IMR-90 (cell line): ENCODE measurements around the gene NT5C1B. TPM values are rescaled to one million over a fixed set of nuclear protein-coding genes. Genes with fewer than 3 reads are reported as not detected.

ENCODE experiments used
- ATAC-seq: fragments of 200-7000 bp; cut with Tn5 transposase; 2 replicates; pipeline ENCODE4 v1.9.1; 2020; ENCODE audit warnings: low read depth, mild to moderate bottlenecking, moderate library complexity
- BruUV-seq: library from RNA; stranded (reverse); fragments of 400-500 nt; replicated peaks from 2 replicates; lab custom pipeline; 2021; lab: Mats Ljungman, UMichigan
- CTCF ChIA-PET: fragments of 300-600 bp; formaldehyde crosslinking; extraction: SDS; loops from one replicate; lab custom pipeline; 2021; ENCODE audit warnings: antibody characterized with exemption; lab: Yijun Ruan, JAX
- POLR2A ChIA-PET: fragments of 300-600 bp; sonication (Branson Sonifier 250); formaldehyde crosslinking; loops from one replicate; lab custom pipeline; 2022; ENCODE audit warnings: antibody characterized with exemption; ENCODE audit not compliant: unreplicated experiment; lab: Charles Lee
- DNase-seq: peaks from one replicate; pipeline ENCODE4 v3.0.0; 2013
- H2AFZ ChIP-seq: replicated peaks from 2 replicates; pipeline ENCODE3; 2013; ENCODE audit warnings: low read length, mild to moderate bottlenecking; ENCODE audit not compliant: poor library complexity
- H2AK5ac ChIP-seq: 2 replicates; pipeline ENCODE4 v1.6.1; 2013; ENCODE audit warnings: low read depth, low read length, inconsistent platforms
- H2AK9ac ChIP-seq: replicated peaks from 2 replicates; pipeline ENCODE3; 2013; ENCODE audit warnings: mild to moderate bottlenecking, low read depth, low read length, moderate library complexity; ENCODE audit not compliant: poor library complexity
- H2BK120ac ChIP-seq: 2 replicates; pipeline ENCODE4 v1.6.1; 2013; ENCODE audit warnings: low read depth, low read length, inconsistent platforms
- H2BK15ac ChIP-seq: 3 replicates; pipeline ENCODE4 v1.6.1; 2013; ENCODE audit warnings: low read depth, low read length, inconsistent platforms
- H2BK20ac ChIP-seq: 2 replicates; pipeline ENCODE4 v1.6.1; 2013; ENCODE audit warnings: low read depth, mild to moderate bottlenecking, inconsistent platforms, low read length, moderate library complexity
- H2BK5ac ChIP-seq: 2 replicates; pipeline ENCODE4 v1.6.1; 2013; ENCODE audit warnings: mild to moderate bottlenecking, low read depth, low read length, inconsistent platforms; ENCODE audit not compliant: poor library complexity, severe bottlenecking
- H3K14ac ChIP-seq: replicated peaks from 2 replicates; pipeline ENCODE4 v1.6.1; 2013; ENCODE audit warnings: low read depth, low read length, inconsistent platforms
- H3K18ac ChIP-seq: 2 replicates; pipeline ENCODE4 v1.6.1; 2013; ENCODE audit warnings: low read depth, low read length, control low read depth
- H3K23ac ChIP-seq: 2 replicates; pipeline ENCODE4 v1.6.1; 2013; ENCODE audit warnings: low read depth, low read length, inconsistent platforms
- H3K27ac ChIP-seq: 2 replicates; pipeline ENCODE4 v1.5.1; 2013; ENCODE audit warnings: mild to moderate bottlenecking, control low read depth, low read length; ENCODE audit not compliant: insufficient read depth
- H3K27me3 ChIP-seq: 2 replicates; pipeline ENCODE4 v1.6.1; 2013; ENCODE audit warnings: low read length; ENCODE audit not compliant: control insufficient read depth, insufficient read depth
- H3K36me3 ChIP-seq: 2 replicates; pipeline ENCODE4 v1.6.1; 2013; ENCODE audit warnings: low read length, mixed read lengths; ENCODE audit not compliant: control insufficient read depth, insufficient read depth
- H3K4ac ChIP-seq: 2 replicates; pipeline ENCODE4 v1.6.1; 2013; ENCODE audit warnings: low read depth, low read length, inconsistent platforms
- H3K4me1 ChIP-seq: 2 replicates; pipeline ENCODE4 v1.6.1; 2013; ENCODE audit warnings: low read length, mixed read lengths; ENCODE audit not compliant: control insufficient read depth, insufficient read depth
- H3K4me2 ChIP-seq: 2 replicates; pipeline ENCODE4 v1.6.1; 2013; ENCODE audit warnings: low read depth, mild to moderate bottlenecking, control low read depth, low read length, moderate library complexity
- H3K4me3 ChIP-seq: 2 replicates; pipeline ENCODE4 v1.5.1; 2013; ENCODE audit warnings: low read depth, mild to moderate bottlenecking, control low read depth, low read length, moderate library complexity; ENCODE audit not compliant: insufficient read depth
- H3K56ac ChIP-seq: 2 replicates; pipeline ENCODE4 v1.6.1; 2013; ENCODE audit warnings: low read length, inconsistent platforms; ENCODE audit not compliant: insufficient read depth; ENCODE audit errors: extremely low read depth
- H3K79me1 ChIP-seq, 2 experiments: 2 replicates each; pipeline ENCODE4 v1.6.1; 2013; ENCODE audit warnings: low read length in 2 of 2, inconsistent platforms in 1 of 2, low read depth in 1 of 2
- H3K9ac ChIP-seq: 2 replicates; pipeline ENCODE4 v1.6.1; 2013; ENCODE audit warnings: low read depth, low read length, control low read depth
- H3K9me1 ChIP-seq: 2 replicates; pipeline ENCODE4 v1.6.1; 2013; ENCODE audit warnings: low read length, inconsistent platforms; ENCODE audit not compliant: insufficient read depth
- H3K9me3 ChIP-seq: 2 replicates; pipeline ENCODE4 v1.6.1; 2013; ENCODE audit warnings: low read length; ENCODE audit not compliant: control insufficient read depth, insufficient read depth
- H4K20me1 ChIP-seq: 2 replicates; pipeline ENCODE4 v1.6.1; 2013; ENCODE audit warnings: low read length, inconsistent platforms; ENCODE audit not compliant: insufficient read depth
- H4K5ac ChIP-seq: 2 replicates; pipeline ENCODE4 v1.6.1; 2013; ENCODE audit warnings: mild to moderate bottlenecking, low read depth, low read length, control low read depth
- H4K8ac ChIP-seq, 2 experiments: 2 replicates each; pipeline ENCODE4 v1.6.1; 2013; ENCODE audit warnings: low read depth in 2 of 2, low read length in 2 of 2, control low read depth in 1 of 2, inconsistent platforms in 1 of 2
- H4K91ac ChIP-seq: 2 replicates; pipeline ENCODE4 v1.6.1; 2013; ENCODE audit warnings: low read depth, low read length, inconsistent platforms; ENCODE audit not compliant: insufficient read depth
- CEBPB ChIP-seq: IDR thresholded peaks from 2 replicates; pipeline ENCODE4 v1.6.1; 2012; ENCODE audit warnings: low read depth, low read length, improper control_type of control experiment
- CHD1 ChIP-seq: IDR thresholded peaks from 2 replicates; pipeline ENCODE4 v1.6.1; 2012; ENCODE audit warnings: low read depth, low read length, improper control_type of control experiment
- CTCF ChIP-seq: conservative IDR thresholded peaks from 2 replicates; pipeline ENCODE4 v1.5.1; 2012; ENCODE audit warnings: mild to moderate bottlenecking, low read depth, low read length, improper control_type of control experiment
- ELK1 ChIP-seq: fragments of 150-350 bp; IDR thresholded peaks from 2 replicates; pipeline ENCODE4 v1.6.1; 2016; ENCODE audit warnings: low read depth, mild to moderate bottlenecking, low read length, moderate library complexity, borderline replicate concordance
- FOS ChIP-seq: fragments of 150-350 bp; IDR thresholded peaks from 2 replicates; pipeline ENCODE4 v1.6.1; 2016; ENCODE audit warnings: low read depth, low read length
- MAFK ChIP-seq: IDR thresholded peaks from 2 replicates; pipeline ENCODE4 v1.6.1; 2012; ENCODE audit warnings: low read depth, low read length, improper control_type of control experiment
- MAZ ChIP-seq: IDR thresholded peaks from 2 replicates; pipeline ENCODE4 v1.6.1; 2012; ENCODE audit warnings: low read depth, mild to moderate bottlenecking, low read length, improper control_type of control experiment, moderate library complexity, borderline replicate concordance
- MXI1 ChIP-seq: IDR thresholded peaks from 2 replicates; pipeline ENCODE4 v1.6.1; 2012; ENCODE audit warnings: low read depth, mild to moderate bottlenecking, low read length, moderate library complexity, borderline replicate concordance
- NFE2L2 ChIP-seq: fragments of 150-350 bp; IDR thresholded peaks from 2 replicates; pipeline ENCODE4 v1.6.1; 2016; ENCODE audit warnings: low read depth, mild to moderate bottlenecking, low read length
- POLR2A ChIP-seq: IDR thresholded peaks from 2 replicates; pipeline ENCODE4 v1.6.1; 2012; ENCODE audit warnings: mild to moderate bottlenecking, low read depth, low read length
- RAD21 ChIP-seq: IDR thresholded peaks from 2 replicates; pipeline ENCODE4 v1.6.1; 2012; ENCODE audit warnings: low read length, improper control_type of control experiment
- RCOR1 ChIP-seq: IDR thresholded peaks from 2 replicates; pipeline ENCODE4 v1.6.1; 2012; ENCODE audit warnings: mild to moderate bottlenecking, low read length, improper control_type of control experiment; ENCODE audit not compliant: insufficient replicate concordance
- RFX5 ChIP-seq: IDR thresholded peaks from 2 replicates; pipeline ENCODE4 v1.8.0; 2012; ENCODE audit warnings: low read depth, mild to moderate bottlenecking, low read length, moderate library complexity
- SMC3 ChIP-seq: fragments of 150-350 bp; IDR thresholded peaks from 2 replicates; pipeline ENCODE4 v1.6.1; 2016; ENCODE audit warnings: low read depth, mild to moderate bottlenecking, antibody characterized with exemption, low read length, moderate library complexity
- USF2 ChIP-seq: fragments of 150-350 bp; IDR thresholded peaks from 2 replicates; pipeline ENCODE4 v1.6.1; 2017; ENCODE audit warnings: mild to moderate bottlenecking, antibody characterized with exemption, low read length, low read depth
- WGBS, 2 experiments: methylation state at CpG; one replicate each; pipeline versions ENCODE4 v1.1.5 to v1.1.7; 2013; ENCODE audit warnings: missing lambda C conversion rate in 2 of 2; ENCODE audit not compliant: insufficient read length in 1 of 2; ENCODE audit errors: extremely low coverage in 2 of 2; 5-methylcytosine and 5-hydroxymethylcytosine counted together
- dilution Hi-C: fragments of 300-500 bp; cut with HindIII; formaldehyde crosslinking; loops from one replicate; pipeline ENCODE4 v1.14.3; 2018; ENCODE audit warnings: low sequenced_read_pairs; ENCODE audit not compliant: unreplicated experiment
- in situ Hi-C: fragments of 300-500 bp; cut with MboI; formaldehyde crosslinking; loops from 3 replicates; pipeline ENCODE4 v1.14.3; 2019; ENCODE audit warnings: low sequenced_read_pairs, inconsistent platforms, mixed read lengths
- intact Hi-C: fragments of 100-400 bp; cut with micrococcal nuclease; formaldehyde crosslinking; loops from 2 replicates; pipeline ENCODE4 v1.10.0; 2022
- polyA plus RNA-seq, 3 experiments: library from polyadenylated mRNA; depleted of rRNA; stranded (reverse); fragments of >200 nt; gene quantifications; 2 replicates each; pipeline ENCODE4 v1.2.3, GENCODE V29; 2012; ENCODE audit warnings: low replicate concordance in 1 of 3
- total RNA-seq: library from RNA; depleted of rRNA; stranded (reverse); fragments of >200 nt; gene quantifications from 2 replicates; pipeline ENCODE4 v1.2.3, GENCODE V29; 2012

NT5C1B gene
- total and polyA plus RNA-seq, 2 of the 4 experiments (the other 2 are of a cell fraction): not detected

GRCh38 chr2:18557121-18557520 lies 32.2 kb downstream of the NT5C1B start:
- no peak overlapping the region for H2BK20ac ChIP-seq
- H2BK5ac ChIP-seq: no peak overlapping the region
- H3K4ac ChIP-seq: no peak overlapping the region
- H3K36me3 ChIP-seq: peaks cover 6% of the 10 kb centered on the region
- H2BK15ac ChIP-seq: no peak overlapping the region
- H3K79me1 ChIP-seq: peaks cover 24 to 45% of the 10 kb centered on the region in 2 experiments
- intact Hi-C loops: no loop called here
- H2AK9ac ChIP-seq: no peak overlapping the region
- H3K9me3 ChIP-seq: no peaks in the 10 kb centered on the region
- no TSS peak for BruUV-seq
- in situ Hi-C loops: no loop called here
- H4K20me1 ChIP-seq: no peaks in the 10 kb centered on the region
- no peaks in the 10 kb centered on the region; the same call in 1 of the 2 replicates for H3K9me1 ChIP-seq
- H2AFZ ChIP-seq: no peak overlapping the region
- CTCF ChIA-PET: no interaction called here
- H3K27me3 ChIP-seq: no peaks in the 10 kb centered on the region
- dilution Hi-C loops: no loop called here
- no peak overlapping the region for H3K14ac ChIP-seq
- no peak overlapping the region for H4K91ac ChIP-seq
- peaks cover 4% of the 10 kb centered on the region; the same call in 1 of the 2 replicates for H3K4me1 ChIP-seq
- TF ChIP-seq MXI1 (no peak), USF2 (no peak), CTCF (no peak), RFX5 (no peak), FOS (no peak), ELK1 (no peak), POLR2A (no peak), RCOR1 (no peak), MAZ (no peak), MAFK (no peak), NFE2L2 (no peak), SMC3 (no peak), RAD21 (no peak), CHD1 (no peak), CEBPB (no peak)
- WGBS, 2 experiments: no CpG with 5 or more reads among the region's 2 CpGs
- no peak overlapping the region for H3K9ac ChIP-seq
- ATAC-seq (no peak), DNase-seq (no peak)
- H4K5ac ChIP-seq: no peak overlapping the region
- no peak overlapping the region for H3K4me2 ChIP-seq
- no peak overlapping the region for H3K23ac ChIP-seq
- H2BK120ac ChIP-seq: no peak overlapping the region
- H3K56ac ChIP-seq: no peak overlapping the region
- no peak overlapping the region for H3K4me3 ChIP-seq
- no peak overlapping the region for H4K8ac ChIP-seq
- H3K27ac ChIP-seq: no peak overlapping the region
- POLR2A ChIA-PET: no interaction called here
- H3K18ac ChIP-seq: no peak overlapping the region
- H2AK5ac ChIP-seq: no peak overlapping the region
